Activated CD8-positive, alpha-beta T cell treated with anti-CD3 and anti-CD28 coated beads, Interleukin-2, amount 10 ng/mL, durations not matched to agents 7 days and 5 days (primary cell): ENCODE data around the gene CEP95. TPM values are rescaled to one million over a fixed set of nuclear protein-coding genes. Genes with fewer than 3 reads are reported as not detected.

Experiments used
- microRNA-seq: library from miRNA; unstranded; fragments of <30 nt; microRNA quantifications from one replicate; pipeline ENCODE4 v1.2.0, GENCODE V29; 2022
- total RNA-seq, 2 experiments: library from RNA; stranded (reverse); gene quantifications; one replicate each; pipeline ENCODE4 v1.2.3, GENCODE V29; 2021

The CEP95 gene
- total RNA-seq, 2 experiments from 2014 or later: 49.2 to 51.7 TPM

Small RNA genes within 50 kb of the gene (microRNA-seq; reads per million reads assigned to microRNA genes)
- gene MIR3064 (10.3 reads per million, percentile 25 among the genes with 10 or more reads in this experiment), gene MIR5047 (not detected)

Other genes with a start within 250 kb of the CEP95 start
- gene TEX2, start 243.7 kb upstream of the CEP95 start, total RNA-seq: 10 to 100 TPM; 16.1 to 16.2 TPM
- gene PECAM1, start 116.1 kb upstream of the CEP95 start, total RNA-seq: 100 to 1,000 TPM; 188 to 197 TPM
- 1 to 10 TPM; 1.7 to 2.3 TPM for gene MILR1, start 57.9 kb upstream of the CEP95 start, total RNA-seq
- gene POLG2, start 9.9 kb upstream of the CEP95 start, total RNA-seq: 10 to 100 TPM; 31.3 to 33.7 TPM
- gene DDX5, start 688 bp upstream of the CEP95 start, total RNA-seq: 100 to 1,000 TPM; 853 to 855 TPM
- 10 to 100 TPM; 16.1 to 16.4 TPM for gene SMURF2, start 155.3 kb downstream of the CEP95 start, total RNA-seq